PC-9 (cell line): ENCODE measurements around the gene HOOK1.

Experiments used
- EZH2 ChIP-seq: fragments of 200-600 bp; sonication (generic); IDR thresholded peaks from 2 replicates; pipeline ENCODE4 v1.8.0; 2017; ENCODE audit warnings: antibody characterized with exemption, low read depth
- TF ChIP-seq, protein P1 (sequence below): fragments of 200-600 bp; sonication (generic); conservative IDR thresholded peaks from 2 replicates; pipeline ENCODE4 v1.6.1; 2017; ENCODE audit warnings: mixed run types, antibody characterized with exemption, mild to moderate bottlenecking, moderate library complexity

DNA sequence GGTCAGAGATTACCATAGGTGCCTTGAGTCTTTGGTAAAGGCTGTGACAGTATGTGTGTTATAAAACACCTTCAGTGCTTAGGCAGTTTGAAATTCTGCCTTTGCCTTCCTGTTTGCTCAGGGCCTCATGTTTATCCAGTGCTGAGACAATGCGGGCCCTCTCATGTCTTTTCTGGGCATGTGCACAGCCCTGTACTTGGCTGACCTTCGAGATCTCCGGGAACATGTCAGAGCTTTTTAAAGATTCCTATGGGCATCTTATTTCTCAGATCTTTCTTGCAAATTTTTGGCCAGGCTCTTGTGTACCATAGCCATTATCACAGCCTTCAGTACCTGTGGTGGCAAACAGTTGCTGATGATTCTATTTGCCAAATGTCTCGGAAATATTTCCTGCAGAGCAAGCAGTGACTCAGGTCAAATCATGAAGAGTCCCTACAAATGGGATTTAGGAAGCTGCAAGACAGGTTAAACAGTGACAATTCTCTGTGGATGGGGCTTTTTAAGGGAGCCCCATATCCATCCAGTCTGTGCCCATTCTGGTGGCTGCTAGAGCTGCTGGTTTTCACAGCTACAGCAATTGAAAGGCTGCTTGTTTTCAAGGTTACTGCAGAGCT lies 42.1 kb downstream of the HOOK1 start:
- TF ChIP-seq, protein P1, sequence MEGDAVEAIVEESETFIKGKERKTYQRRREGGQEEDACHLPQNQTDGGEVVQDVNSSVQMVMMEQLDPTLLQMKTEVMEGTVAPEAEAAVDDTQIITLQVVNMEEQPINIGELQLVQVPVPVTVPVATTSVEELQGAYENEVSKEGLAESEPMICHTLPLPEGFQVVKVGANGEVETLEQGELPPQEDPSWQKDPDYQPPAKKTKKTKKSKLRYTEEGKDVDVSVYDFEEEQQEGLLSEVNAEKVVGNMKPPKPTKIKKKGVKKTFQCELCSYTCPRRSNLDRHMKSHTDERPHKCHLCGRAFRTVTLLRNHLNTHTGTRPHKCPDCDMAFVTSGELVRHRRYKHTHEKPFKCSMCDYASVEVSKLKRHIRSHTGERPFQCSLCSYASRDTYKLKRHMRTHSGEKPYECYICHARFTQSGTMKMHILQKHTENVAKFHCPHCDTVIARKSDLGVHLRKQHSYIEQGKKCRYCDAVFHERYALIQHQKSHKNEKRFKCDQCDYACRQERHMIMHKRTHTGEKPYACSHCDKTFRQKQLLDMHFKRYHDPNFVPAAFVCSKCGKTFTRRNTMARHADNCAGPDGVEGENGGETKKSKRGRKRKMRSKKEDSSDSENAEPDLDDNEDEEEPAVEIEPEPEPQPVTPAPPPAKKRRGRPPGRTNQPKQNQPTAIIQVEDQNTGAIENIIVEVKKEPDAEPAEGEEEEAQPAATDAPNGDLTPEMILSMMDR: no peak
- no peak for TF ChIP-seq EZH2
